DND-41 (cell line): ENCODE data around the gene RAB18.

Experiments used
- ATAC-seq: fragments of 200-7000 bp; cut with Tn5 transposase; 3 replicates; pipeline ENCODE4 v1.9.1; 2021; ENCODE audit warnings: low read depth; ENCODE audit not compliant: insufficient read depth
- DNase-seq: peaks from one replicate; pipeline ENCODE4 v3.0.0-alpha.2; 2020
- H2AFZ ChIP-seq: 2 replicates; pipeline ENCODE4 v1.6.0; 2012; ENCODE audit warnings: low read depth, low read length
- H3K27ac ChIP-seq: 2 replicates; pipeline ENCODE4 v1.5.1; 2012; ENCODE audit warnings: low read length, inconsistent platforms
- H3K27me3 ChIP-seq: fragments of 200-600 bp; sonication (generic); 2 replicates; pipeline ENCODE4 v1.6.0; 2012; ENCODE audit warnings: low read length, mild to moderate bottlenecking, inconsistent platforms; ENCODE audit not compliant: insufficient read depth, poor library complexity
- H3K36me3 ChIP-seq: 2 replicates; pipeline ENCODE4 v1.5.1; 2012; ENCODE audit warnings: low read length, inconsistent platforms; ENCODE audit not compliant: insufficient read depth
- H3K4me1 ChIP-seq: 2 replicates; pipeline ENCODE4 v1.5.1; 2012; ENCODE audit warnings: mild to moderate bottlenecking, low read length; ENCODE audit not compliant: insufficient read depth
- H3K4me2 ChIP-seq: 2 replicates; pipeline ENCODE4 v1.6.0; 2012; ENCODE audit warnings: mild to moderate bottlenecking, moderate library complexity, low read length, inconsistent platforms; ENCODE audit not compliant: insufficient read depth
- H3K4me3 ChIP-seq, 2 experiments: fragments of 200-600 bp in 1 of 2; shearing (Covaris generic) in 1 of 2; 2 replicates each; pipeline ENCODE4 v1.5.1; 2012 to 2016; ENCODE audit warnings: inconsistent platforms in 2 of 2, low read length in 2 of 2, mild to moderate bottlenecking in 2 of 2, low read depth in 1 of 2, moderate library complexity in 1 of 2
- H3K79me2 ChIP-seq: 2 replicates; pipeline ENCODE4 v1.6.0; 2012; ENCODE audit warnings: low read length, inconsistent platforms; ENCODE audit not compliant: insufficient read depth
- H3K9ac ChIP-seq: 2 replicates; pipeline ENCODE4 v1.6.0; 2012; ENCODE audit warnings: low read depth, mild to moderate bottlenecking, inconsistent platforms, low read length, moderate library complexity
- H3K9me3 ChIP-seq: 2 replicates; pipeline ENCODE4 v1.5.1; 2012; ENCODE audit warnings: low read length, moderate library complexity, mild to moderate bottlenecking, inconsistent platforms; ENCODE audit not compliant: insufficient read depth, severe bottlenecking
- H4K20me1 ChIP-seq: 2 replicates; pipeline ENCODE4 v1.6.0; 2012; ENCODE audit warnings: low read length; ENCODE audit not compliant: insufficient read depth
- EZH2 ChIP-seq: IDR thresholded peaks from 3 replicates; pipeline ENCODE4 v1.6.1; 2012; ENCODE audit warnings: borderline replicate concordance, low read depth, mild to moderate bottlenecking, moderate library complexity, low read length, inconsistent platforms; ENCODE audit not compliant: severe bottlenecking
- TF ChIP-seq, protein P1 (sequence below): IDR thresholded peaks from 2 replicates; pipeline ENCODE4 v1.5.1; 2012; ENCODE audit warnings: borderline replicate concordance, low read length, moderate library complexity, mild to moderate bottlenecking; ENCODE audit not compliant: poor library complexity, severe bottlenecking; ENCODE audit errors: extremely low read depth

Gene RAB18

DNA sequence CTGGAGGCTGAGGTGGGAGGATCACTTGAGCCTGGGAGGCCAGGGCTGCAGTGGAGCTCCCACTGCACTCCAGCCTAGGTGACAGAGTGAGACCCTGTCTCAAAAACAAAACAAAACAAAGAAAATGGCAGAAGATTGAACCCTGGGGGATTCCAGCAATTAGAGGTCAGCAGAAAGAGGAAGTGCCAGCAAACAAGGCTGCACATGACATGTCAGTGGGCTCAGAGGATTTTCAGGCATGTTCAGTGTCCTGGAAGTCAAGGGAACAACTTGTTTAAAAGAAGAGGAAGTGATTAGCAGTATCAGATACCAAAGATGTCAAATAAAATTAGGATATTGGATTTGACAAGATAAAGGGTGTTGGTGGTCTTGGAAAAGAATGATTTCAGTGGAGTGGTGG, 32.3 kb downstream of the RAB18 start:
- H3K9me3 ChIP-seq = no peaks in the 10 kb centered on the region
- no peak overlapping the region for H3K4me2 ChIP-seq
- no peak overlapping the region for H3K27ac ChIP-seq
- no peaks in the 10 kb centered on the region for H3K27me3 ChIP-seq
- H2AFZ ChIP-seq = no peak overlapping the region
- DNase-seq = no peak
- peaks cover 70% of the 10 kb centered on the region for H3K36me3 ChIP-seq
- H4K20me1 ChIP-seq = peaks cover 5% of the 10 kb centered on the region; the same call in 1 of the 2 replicates
- H3K4me1 ChIP-seq = no peaks in the 10 kb centered on the region
- no peak overlapping the region for H3K4me3 ChIP-seq
- TF ChIP-seq, protein P1, sequence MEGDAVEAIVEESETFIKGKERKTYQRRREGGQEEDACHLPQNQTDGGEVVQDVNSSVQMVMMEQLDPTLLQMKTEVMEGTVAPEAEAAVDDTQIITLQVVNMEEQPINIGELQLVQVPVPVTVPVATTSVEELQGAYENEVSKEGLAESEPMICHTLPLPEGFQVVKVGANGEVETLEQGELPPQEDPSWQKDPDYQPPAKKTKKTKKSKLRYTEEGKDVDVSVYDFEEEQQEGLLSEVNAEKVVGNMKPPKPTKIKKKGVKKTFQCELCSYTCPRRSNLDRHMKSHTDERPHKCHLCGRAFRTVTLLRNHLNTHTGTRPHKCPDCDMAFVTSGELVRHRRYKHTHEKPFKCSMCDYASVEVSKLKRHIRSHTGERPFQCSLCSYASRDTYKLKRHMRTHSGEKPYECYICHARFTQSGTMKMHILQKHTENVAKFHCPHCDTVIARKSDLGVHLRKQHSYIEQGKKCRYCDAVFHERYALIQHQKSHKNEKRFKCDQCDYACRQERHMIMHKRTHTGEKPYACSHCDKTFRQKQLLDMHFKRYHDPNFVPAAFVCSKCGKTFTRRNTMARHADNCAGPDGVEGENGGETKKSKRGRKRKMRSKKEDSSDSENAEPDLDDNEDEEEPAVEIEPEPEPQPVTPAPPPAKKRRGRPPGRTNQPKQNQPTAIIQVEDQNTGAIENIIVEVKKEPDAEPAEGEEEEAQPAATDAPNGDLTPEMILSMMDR = no peak
- TF ChIP-seq EZH2 = no peak
- peak; percentile 22; the same call in 1 of the 3 replicates for ATAC-seq
- H3K79me2 ChIP-seq = peaks cover 6% of the 10 kb centered on the region; the same call in 1 of the 2 replicates
- no peak overlapping the region for H3K9ac ChIP-seq

DNA sequence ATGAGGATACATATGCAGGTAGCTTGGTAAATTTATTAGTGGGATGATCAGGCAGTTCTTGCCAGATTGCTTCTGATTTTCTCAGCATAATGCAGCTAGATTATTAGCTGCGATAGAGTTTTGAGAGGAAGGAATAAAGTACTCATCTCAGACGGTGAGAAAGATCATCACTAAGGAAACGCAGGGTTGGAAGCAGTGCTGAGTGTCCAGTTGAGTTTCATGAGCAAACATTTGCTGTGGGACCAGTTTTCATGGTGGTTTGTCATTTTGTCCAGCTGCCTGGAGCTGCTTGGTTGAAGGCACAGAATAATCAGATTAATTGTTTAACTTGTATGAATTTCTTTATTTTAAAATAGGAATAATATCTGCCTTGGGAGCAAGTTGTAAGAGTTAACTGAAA, 33.1 kb downstream of the RAB18 start:
- H3K27me3 ChIP-seq = no peaks in the 10 kb centered on the region
- no peaks in the 10 kb centered on the region; the same call in 1 of the 2 replicates for H3K79me2 ChIP-seq
- no peak overlapping the region for H2AFZ ChIP-seq
- no peak overlapping the region for H3K9ac ChIP-seq
- DNase-seq (no peak), ATAC-seq (no peak)
- no peak overlapping the region for H3K4me3 ChIP-seq
- no peaks in the 10 kb centered on the region for H3K9me3 ChIP-seq
- no peak overlapping the region for H3K27ac ChIP-seq
- H3K4me1 ChIP-seq = no peaks in the 10 kb centered on the region
- H3K4me2 ChIP-seq = no peak overlapping the region
- H3K36me3 ChIP-seq = peaks cover 67% of the 10 kb centered on the region
- H4K20me1 ChIP-seq = peaks cover 5% of the 10 kb centered on the region; the same call in 1 of the 2 replicates
- TF ChIP-seq, protein P1 = no peak
- no peak for TF ChIP-seq EZH2

DNA sequence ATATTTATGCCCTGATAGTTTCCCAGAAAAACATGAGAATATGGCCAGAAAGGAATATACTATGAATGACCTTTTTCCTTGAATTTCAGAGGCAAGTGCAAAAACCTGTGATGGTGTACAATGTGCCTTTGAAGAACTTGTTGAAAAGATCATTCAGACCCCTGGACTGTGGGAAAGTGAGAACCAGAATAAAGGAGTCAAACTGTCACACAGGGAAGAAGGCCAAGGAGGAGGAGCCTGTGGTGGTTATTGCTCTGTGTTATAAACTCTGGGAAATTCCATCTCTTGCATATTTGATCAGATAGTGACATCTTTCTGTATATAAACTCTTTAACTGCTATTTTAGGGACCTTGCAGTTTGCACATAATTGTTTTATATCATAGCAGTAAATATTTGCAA, 33.7 kb downstream of the RAB18 start:
- no peak overlapping the region for H3K4me3 ChIP-seq
- no peaks in the 10 kb centered on the region for H3K27me3 ChIP-seq
- no peak for DNase-seq
- no peak for ATAC-seq
- H3K27ac ChIP-seq = no peak overlapping the region
- H3K9me3 ChIP-seq = no peaks in the 10 kb centered on the region
- H3K4me1 ChIP-seq = no peaks in the 10 kb centered on the region
- TF ChIP-seq, protein P1 = no peak
- TF ChIP-seq EZH2 = no peak
- 0 out of 2 replicates have a peak, but pooled peaks cover 5% of the 10 kb centered on the region for H4K20me1 ChIP-seq
- peaks cover 70% of the 10 kb centered on the region for H3K36me3 ChIP-seq
- no peak overlapping the region for H3K4me2 ChIP-seq
- no peak overlapping the region for H2AFZ ChIP-seq
- H3K79me2 ChIP-seq = no peaks in the 10 kb centered on the region
- no peak overlapping the region for H3K9ac ChIP-seq

DNA sequence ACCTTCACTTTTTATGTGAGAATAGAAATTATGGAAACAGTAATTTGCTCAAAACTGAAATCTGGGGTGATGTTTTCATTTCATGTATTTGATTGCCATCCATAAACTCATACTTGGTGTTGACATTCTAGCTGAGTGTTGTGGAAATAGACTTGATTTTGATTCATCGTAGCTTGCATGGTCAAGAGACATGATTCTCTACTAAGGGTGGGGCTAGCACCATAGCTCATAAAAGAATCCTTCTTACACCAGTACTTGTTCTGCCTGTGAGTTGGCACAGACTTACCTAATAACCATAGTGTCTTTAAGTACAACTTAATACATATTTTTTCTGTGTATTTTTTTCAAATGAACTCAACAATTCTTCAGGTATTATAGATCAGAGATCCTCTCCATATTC, 36.6 kb downstream of the RAB18 start:
- Histone ChIP-seq H4K20me1 (0 out of 2 replicates have a peak, but pooled peaks cover 5% of the 10 kb centered on the region), H3K9me3 (no peaks in the 10 kb centered on the region), H3K27me3 (no peaks in the 10 kb centered on the region), H2AFZ (no peak overlapping the region), H3K9ac (no peak overlapping the region), H3K79me2 (no peaks in the 10 kb centered on the region), H3K4me3 (no peak overlapping the region), H3K36me3 (peaks cover 50% of the 10 kb centered on the region), H3K4me1 (no peaks in the 10 kb centered on the region), H3K27ac (no peak overlapping the region), H3K4me2 (no peak overlapping the region)
- ATAC-seq = no peak
- TF ChIP-seq, protein P1 = no peak
- TF ChIP-seq EZH2 = no peak
- DNase-seq = no peak
